Measurements from ENCODE around the gene LRP8.

DNA sequence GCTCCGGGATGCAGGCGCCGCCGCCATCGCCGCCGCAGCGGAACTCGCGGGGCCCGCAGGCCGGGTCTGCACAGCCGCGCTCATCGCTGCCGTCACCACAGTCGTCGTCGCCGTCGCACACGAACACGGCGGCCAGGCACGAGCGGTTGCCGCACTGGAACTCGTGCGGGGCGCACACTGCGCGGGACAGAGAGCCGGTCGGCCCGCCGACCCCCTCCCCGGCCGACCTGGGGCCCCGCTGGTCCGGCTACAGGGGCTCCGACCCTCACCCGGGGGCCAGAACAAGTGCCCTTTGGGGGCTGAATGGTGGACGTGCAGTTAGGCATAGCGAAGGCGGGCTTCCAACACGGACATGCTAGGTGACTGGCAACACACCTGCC is 51.0 kb downstream of the LRP8 start:
- TF ChIP-seq, protein P1, sequence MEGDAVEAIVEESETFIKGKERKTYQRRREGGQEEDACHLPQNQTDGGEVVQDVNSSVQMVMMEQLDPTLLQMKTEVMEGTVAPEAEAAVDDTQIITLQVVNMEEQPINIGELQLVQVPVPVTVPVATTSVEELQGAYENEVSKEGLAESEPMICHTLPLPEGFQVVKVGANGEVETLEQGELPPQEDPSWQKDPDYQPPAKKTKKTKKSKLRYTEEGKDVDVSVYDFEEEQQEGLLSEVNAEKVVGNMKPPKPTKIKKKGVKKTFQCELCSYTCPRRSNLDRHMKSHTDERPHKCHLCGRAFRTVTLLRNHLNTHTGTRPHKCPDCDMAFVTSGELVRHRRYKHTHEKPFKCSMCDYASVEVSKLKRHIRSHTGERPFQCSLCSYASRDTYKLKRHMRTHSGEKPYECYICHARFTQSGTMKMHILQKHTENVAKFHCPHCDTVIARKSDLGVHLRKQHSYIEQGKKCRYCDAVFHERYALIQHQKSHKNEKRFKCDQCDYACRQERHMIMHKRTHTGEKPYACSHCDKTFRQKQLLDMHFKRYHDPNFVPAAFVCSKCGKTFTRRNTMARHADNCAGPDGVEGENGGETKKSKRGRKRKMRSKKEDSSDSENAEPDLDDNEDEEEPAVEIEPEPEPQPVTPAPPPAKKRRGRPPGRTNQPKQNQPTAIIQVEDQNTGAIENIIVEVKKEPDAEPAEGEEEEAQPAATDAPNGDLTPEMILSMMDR (conservative IDR thresholded peaks at IDR 0.05), result no peak
- no peak for TF ChIP-seq ZFX (IDR thresholded peaks at IDR 0.05)
